Activated CD4-positive, alpha-beta memory T cell treated with anti-CD3 and anti-CD28 coated beads for 36 hours (primary cell): Measurements from ENCODE around the gene ZNF580. TPM values are rescaled to one million over a fixed set of nuclear protein-coding genes. Genes with fewer than 3 reads are reported as not detected.

Experiments
- CTCF ChIA-PET: fragments of 350-600 bp; sonication (Branson Sonifier 250); formaldehyde crosslinking; loops from one replicate; lab custom pipeline; 2021; ENCODE audit warnings: antibody characterized with exemption, inconsistent platforms; lab: Charles Lee
- POLR2A ChIA-PET: fragments of 350-600 bp; sonication (Branson Sonifier 250); formaldehyde crosslinking; loops from one replicate; lab custom pipeline; 2021; ENCODE audit warnings: antibody characterized with exemption; lab: Charles Lee
- DNase-seq: peaks from one replicate; pipeline ENCODE4 v3.0.0-alpha.2; 2020
- H3K27ac Mint-ChIP-seq: one replicate; pipeline ENCODE4 v1.8.0; 2021; ENCODE audit warnings: mixed read lengths
- H3K27me3 Mint-ChIP-seq: one replicate; pipeline ENCODE4 v1.8.0; 2021; ENCODE audit warnings: mixed read lengths
- H3K36me3 Mint-ChIP-seq: one replicate; pipeline ENCODE4 v1.8.0; 2021; ENCODE audit warnings: mixed read lengths
- H3K4me1 Mint-ChIP-seq: one replicate; pipeline ENCODE4 v1.8.0; 2021; ENCODE audit warnings: low read depth, mixed read lengths
- H3K4me3 Mint-ChIP-seq: one replicate; pipeline ENCODE4 v1.8.0; 2021; ENCODE audit warnings: mild to moderate bottlenecking, mixed read lengths
- H3K9me3 Mint-ChIP-seq: one replicate; pipeline ENCODE4 v1.8.0; 2021; ENCODE audit warnings: mixed read lengths
- intact Hi-C: fragments of 100-400 bp; cut with micrococcal nuclease; formaldehyde crosslinking; loops from one replicate; pipeline ENCODE4 v1.15.1; 2023
- total RNA-seq, 2 experiments: library from RNA; stranded (reverse); gene quantifications; one replicate each; pipeline ENCODE4 v1.2.3, GENCODE V29; 2021

Gene ZNF580
- total RNA-seq, 2 experiments from 2014 or later, result 23.4 to 23.5 TPM

- CTCF ChIA-PET, result interaction anchor here (1.1 kb wide), 1 partner anchor 17 kb away, joined by 3 read pairs; no protein-coding TSS in a partner anchor
- POLR2A ChIA-PET, result interaction anchor here (1.3 kb wide), 1 partner anchor 18 kb away, joined by 3 read pairs; no protein-coding TSS in a partner anchor
- Mint-ChIP-seq H3K9me3 (no peaks in the 10 kb centered on the region), H3K4me1 (peaks cover 59% of the 10 kb centered on the region), H3K36me3 (peaks cover 39% of the 10 kb centered on the region), H3K27ac (peak within 1 kb of the TSS; percentile 86), H3K4me3 (peak within 1 kb of the TSS; percentile 90), H3K27me3 (no peaks in the 10 kb centered on the region)
- intact Hi-C loops, result loop anchor here (1.0 to 2.0 kb wide), 2 partner anchors 20 to 40 kb away; partner anchors contain the start of gene U2AF2
- peak; percentile 99 for DNase-seq
Observed at GRCh38 chr19:55674841-55675660, 34.2 kb downstream of the ZNF580 start, which contains the start of gene EPN1. TSS of gene EPN1 (plus strand) at chr19:55675226. CDS start at chr19:55678628, 3,402 bp downstream.

DNA sequence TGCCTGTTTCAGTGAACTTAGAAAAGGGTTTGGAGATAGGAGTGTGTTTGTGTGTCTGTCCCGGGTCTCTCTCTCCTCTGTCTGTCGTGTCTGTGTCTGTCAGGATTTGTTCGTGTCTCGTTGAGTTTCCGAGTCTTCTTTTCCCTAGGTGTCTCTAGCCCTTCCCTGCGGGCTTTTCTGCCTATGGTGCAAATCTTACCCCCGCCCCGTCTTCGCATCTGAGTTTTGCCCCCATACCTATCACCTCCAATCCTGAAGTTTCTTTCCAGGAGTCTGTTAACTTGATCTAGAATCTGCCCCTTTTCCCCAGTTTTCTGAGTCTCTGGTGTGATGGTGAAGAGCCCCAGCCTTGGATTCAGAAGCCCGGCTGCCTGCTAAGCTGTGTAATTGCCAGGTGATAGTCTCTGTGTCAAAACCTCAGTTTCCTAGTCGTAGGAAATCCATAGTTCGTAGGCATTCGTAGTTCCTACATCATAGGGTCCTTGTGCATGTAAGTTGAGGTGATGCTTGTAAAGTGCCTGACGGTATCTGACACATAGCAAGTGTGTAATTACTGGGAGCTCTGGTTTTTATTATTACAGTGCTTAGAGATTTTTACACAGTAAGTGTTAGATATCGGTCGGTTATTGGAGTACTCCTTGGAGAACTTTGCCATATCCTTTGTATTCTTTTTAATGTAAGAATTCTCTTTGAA, 35.0 kb downstream of the ZNF580 start:
- Mint-ChIP-seq H3K36me3 (peaks cover 39% of the 10 kb centered on the region), H3K4me3 (peak overlapping the region; percentile 90), H3K4me1 (peaks cover 54% of the 10 kb centered on the region), H3K27me3 (no peaks in the 10 kb centered on the region), H3K27ac (peak overlapping the region; percentile 86), H3K9me3 (no peaks in the 10 kb centered on the region)
- intact Hi-C loops, result loop anchor here (1.0 to 2.0 kb wide), 2 partner anchors 21 to 41 kb away; partner anchors contain the start of gene U2AF2
- CTCF ChIA-PET, result interaction anchor here (1.0 to 1.2 kb wide), 3 partner anchors 28 to 43 kb away, joined by 3 to 4 read pairs (median 4); no protein-coding TSS in a partner anchor
- DNase-seq, result no peak
- POLR2A ChIA-PET, result interaction anchor here (1.3 kb wide), 1 partner anchor 19 kb away, joined by 3 read pairs; no protein-coding TSS in a partner anchor

DNA sequence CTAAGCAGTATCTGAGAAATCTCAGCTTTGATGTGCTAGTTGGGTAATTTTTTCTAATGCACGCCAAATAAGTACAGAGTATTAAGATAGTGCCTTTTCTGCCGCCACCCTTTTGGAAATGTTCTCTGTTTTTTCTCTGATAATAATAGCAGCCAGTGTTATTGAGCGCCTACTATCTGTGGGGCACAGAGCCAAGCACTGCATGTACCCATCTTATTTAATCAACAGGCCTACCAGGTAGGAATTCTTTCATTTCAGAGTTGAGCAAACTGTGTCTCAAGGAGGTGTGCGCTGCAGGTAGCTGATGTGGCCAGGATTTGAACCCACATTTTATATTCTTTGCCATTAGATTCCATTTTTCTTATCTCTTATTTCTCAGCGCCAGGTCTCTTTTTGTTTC, 35.6 kb downstream of the ZNF580 start:
- Mint-ChIP-seq H3K27ac (no peak overlapping the region), H3K9me3 (no peaks in the 10 kb centered on the region), H3K4me3 (peak overlapping the region; percentile 90), H3K27me3 (no peaks in the 10 kb centered on the region), H3K4me1 (peaks cover 48% of the 10 kb centered on the region), H3K36me3 (peaks cover 36% of the 10 kb centered on the region)
- ChIA-PET POLR2A (no interaction called here), CTCF (interaction anchor here (1.0 to 1.2 kb wide), 3 partner anchors 27 to 44 kb away, joined by 3 to 4 read pairs (median 4); no protein-coding TSS in a partner anchor)
- no peak for DNase-seq
- intact Hi-C loops, result no loop called here

- H3K4me3 Mint-ChIP-seq, result peak overlapping the region; percentile 90
- DNase-seq, result peak; percentile 17
- peaks cover 33% of the 10 kb centered on the region for H3K36me3 Mint-ChIP-seq
- no peaks in the 10 kb centered on the region for H3K27me3 Mint-ChIP-seq
- ChIA-PET CTCF (interaction anchor here (1.0 to 1.2 kb wide), 3 partner anchors 27 to 44 kb away, joined by 3 to 4 read pairs (median 4); no protein-coding TSS in a partner anchor), POLR2A (no interaction called here)
- H3K9me3 Mint-ChIP-seq, result no peaks in the 10 kb centered on the region
- H3K27ac Mint-ChIP-seq, result no peak overlapping the region
- intact Hi-C loops, result no loop called here
- peaks cover 46% of the 10 kb centered on the region for H3K4me1 Mint-ChIP-seq
Observed at GRCh38 chr19:55676889-55677505, 36.2 kb downstream of the ZNF580 start.

- POLR2A ChIA-PET, result no interaction called here
- intact Hi-C loops, result no loop called here
- H3K27ac Mint-ChIP-seq, result peak overlapping the region; percentile 39
Observed at GRCh38 chr19:55677572-55678028, 36.8 kb downstream of the ZNF580 start.

DNA sequence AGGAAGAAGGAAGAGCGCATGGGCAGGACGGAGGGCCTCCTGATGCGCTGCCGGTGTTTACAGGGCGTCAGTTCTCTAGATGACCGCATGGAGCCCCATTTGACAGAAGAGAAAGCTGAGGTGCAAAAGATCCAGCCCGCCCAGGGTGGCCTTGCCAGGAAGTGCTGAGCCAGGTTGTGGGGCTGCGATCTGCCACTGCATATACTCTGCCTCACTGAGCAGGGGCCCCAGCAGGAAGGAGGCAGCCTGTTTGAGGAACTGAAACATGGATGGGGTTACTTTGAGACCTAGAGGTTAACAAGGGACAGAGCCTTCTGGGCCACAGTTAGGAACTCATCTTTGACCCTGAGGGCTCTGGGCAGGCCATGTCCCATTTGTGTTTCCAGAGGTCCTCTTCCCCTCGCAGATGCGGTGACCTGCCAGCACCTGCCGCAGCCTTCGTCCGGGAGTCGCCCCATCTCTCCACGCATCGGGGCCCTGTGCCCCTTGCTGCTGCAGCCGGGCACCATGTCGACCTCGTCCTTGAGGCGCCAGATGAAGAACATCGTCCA, 37.4 kb downstream of the ZNF580 start:
- Mint-ChIP-seq H3K27me3 (no peaks in the 10 kb centered on the region), H3K9me3 (no peaks in the 10 kb centered on the region), H3K27ac (peak overlapping the region; percentile 39), H3K36me3 (peaks cover 29% of the 10 kb centered on the region), H3K4me3 (no peak overlapping the region), H3K4me1 (peaks cover 46% of the 10 kb centered on the region)
- no peak for DNase-seq
- intact Hi-C loops, result no loop called here
- CTCF ChIA-PET, result no interaction called here
- POLR2A ChIA-PET, result no interaction called here

More at GRCh38 chr19:55677572-55678028, 36.8 kb downstream of the ZNF580 start:
- no peak for DNase-seq
- Mint-ChIP-seq H3K27me3 (no peaks in the 10 kb centered on the region), H3K4me1 (peaks cover 46% of the 10 kb centered on the region), H3K36me3 (peaks cover 30% of the 10 kb centered on the region), H3K4me3 (no peak overlapping the region), H3K9me3 (no peaks in the 10 kb centered on the region)
- CTCF ChIA-PET, result no interaction called here

DNA sequence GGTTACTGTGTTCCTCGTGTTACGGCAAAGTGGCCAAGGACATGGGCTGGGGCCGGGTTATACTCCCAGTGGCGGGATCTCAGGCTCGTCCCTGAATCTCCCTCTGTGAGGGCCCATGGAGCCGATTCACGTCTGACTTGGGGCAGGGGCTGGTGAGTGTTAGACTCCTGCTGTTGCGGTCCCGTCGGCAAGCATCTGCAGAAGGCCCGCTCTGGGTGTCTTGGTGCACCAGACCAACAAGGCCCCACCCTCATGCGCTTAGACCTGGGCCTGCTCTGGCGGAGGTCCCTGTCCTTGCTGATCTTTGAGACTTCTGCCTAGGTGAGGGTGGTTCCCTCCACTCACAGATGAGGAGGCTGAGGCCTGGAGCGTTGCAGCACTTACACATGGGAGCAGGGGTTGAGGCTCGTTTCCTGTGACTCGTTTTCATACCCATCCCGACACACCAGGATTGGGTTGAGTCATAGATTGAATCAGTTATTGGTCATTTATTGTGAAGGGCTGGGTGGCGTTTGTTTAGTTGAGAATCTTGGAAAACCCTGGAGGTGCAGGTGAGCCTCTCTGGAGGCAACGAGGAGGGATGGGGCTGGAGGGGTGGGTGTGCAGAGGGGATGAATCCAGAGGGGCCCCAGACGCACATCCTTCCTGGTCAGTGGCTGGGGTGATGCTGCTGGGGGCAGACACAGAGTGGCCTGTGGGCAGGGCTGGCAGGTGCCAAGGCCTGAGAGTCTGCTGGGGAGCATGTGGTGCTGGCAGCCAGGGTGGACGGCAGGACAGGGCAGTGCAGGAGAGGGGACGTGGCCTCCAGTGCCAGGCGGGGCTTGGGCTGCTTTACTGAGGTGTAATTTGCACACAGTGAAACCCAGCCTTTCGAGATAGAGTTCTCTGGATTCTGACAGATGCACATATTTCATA, 38.8 kb downstream of the ZNF580 start:
- Mint-ChIP-seq H3K9me3 (no peaks in the 10 kb centered on the region), H3K27me3 (no peaks in the 10 kb centered on the region), H3K27ac (peak overlapping the region; percentile 70), H3K4me1 (peaks cover 38% of the 10 kb centered on the region), H3K36me3 (peaks cover 21% of the 10 kb centered on the region), H3K4me3 (no peak overlapping the region)
- CTCF ChIA-PET, result no interaction called here
- intact Hi-C loops, result no loop called here
- POLR2A ChIA-PET, result no interaction called here
- DNase-seq, result peak; percentile 32

DNA sequence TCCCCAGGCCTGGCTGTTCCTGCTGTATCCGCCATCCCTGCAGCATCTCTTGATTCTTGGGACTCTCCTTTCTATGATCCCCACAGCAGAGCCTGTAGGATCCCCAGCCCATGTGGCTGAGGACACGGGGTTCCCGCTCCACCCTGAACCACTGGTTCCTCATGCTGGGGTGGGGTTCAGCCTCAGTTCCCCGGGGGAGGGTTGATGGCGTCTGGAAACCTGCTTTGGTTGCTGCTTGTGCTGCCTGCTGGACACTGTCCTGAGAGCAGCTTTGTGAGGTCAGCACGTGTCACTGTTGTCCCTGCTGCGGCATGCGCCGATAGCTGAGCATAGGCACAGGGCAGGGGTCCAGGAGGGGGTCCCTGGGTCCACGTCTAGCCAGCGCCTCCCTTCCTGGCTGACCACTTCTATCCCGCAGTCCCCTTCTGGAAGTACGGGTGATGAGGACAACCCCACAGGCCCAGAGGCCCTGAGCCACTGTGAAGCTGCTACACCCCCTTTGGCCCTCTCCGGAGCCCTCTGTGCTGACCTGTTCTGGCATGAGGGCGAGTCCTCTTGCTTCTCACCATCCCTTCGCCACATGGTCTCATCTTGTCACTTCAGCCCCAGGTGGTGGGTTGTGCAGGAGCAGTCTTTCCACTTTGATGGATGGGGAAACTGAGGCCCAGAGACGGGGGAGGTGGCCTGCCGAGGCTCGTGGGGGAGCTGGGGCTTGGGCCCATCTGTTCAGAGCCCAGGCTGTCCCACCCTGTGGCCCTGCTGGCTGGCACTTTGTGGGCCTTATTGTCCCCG, 39.7 kb downstream of the ZNF580 start:
- POLR2A ChIA-PET, result no interaction called here

GRCh38 chr19:55681131-55682092, 40.6 kb downstream of the ZNF580 start:
- Mint-ChIP-seq H3K36me3 (peaks cover 26% of the 10 kb centered on the region), H3K27ac (no peak overlapping the region)
- CTCF ChIA-PET, result interaction anchor here (0.7 kb wide), 1 partner anchor 50 kb away, joined by 4 read pairs; no protein-coding TSS in a partner anchor

More for the DNA sequence above, 39.7 kb downstream of the ZNF580 start:
- intact Hi-C loops, result no loop called here
- Mint-ChIP-seq H3K4me1 (peaks cover 38% of the 10 kb centered on the region), H3K9me3 (no peaks in the 10 kb centered on the region), H3K4me3 (no peak overlapping the region), H3K27me3 (no peaks in the 10 kb centered on the region), H3K36me3 (peaks cover 20% of the 10 kb centered on the region), H3K27ac (no peak overlapping the region)
- no peak for DNase-seq
- CTCF ChIA-PET, result no interaction called here

More at GRCh38 chr19:55681131-55682092, 40.6 kb downstream of the ZNF580 start:
- Mint-ChIP-seq H3K4me1 (peaks cover 31% of the 10 kb centered on the region), H3K4me3 (no peak overlapping the region), H3K9me3 (no peaks in the 10 kb centered on the region), H3K27me3 (no peaks in the 10 kb centered on the region)
- intact Hi-C loops, result no loop called here
- POLR2A ChIA-PET, result no interaction called here
- no peak for DNase-seq
